ENCODE measurements around the gene RNF130.

Gene RNF130

GRCh38 chr5:180071531-180072255 is at the start of gene RNF130 (continued):
- TF ChIP-seq ZXDB (tag by site-specific recombination; IDR thresholded peaks at IDR 0.05): no peak
- TF ChIP-seq PBX3 (CRISPR knock-in tag; IDR thresholded peaks at IDR 0.05): peak; percentile 92; the same call in 1 of the 2 replicates
- TF ChIP-seq ZNF596 (tag by site-specific recombination; IDR thresholded peaks at IDR 0.05): peak; percentile 15; the same call in 1 of the 2 replicates
- no peak; the same call in 1 of the 2 replicates for TF ChIP-seq ZNF2 (tag by site-specific recombination; IDR thresholded peaks at IDR 0.05)
- TF ChIP-seq ZSCAN16 (tag by site-specific recombination; IDR thresholded peaks at IDR 0.05): no peak
- peak; percentile 74 for TF ChIP-seq HIC1 (tag by site-specific recombination; IDR thresholded peaks at IDR 0.05)
- TF ChIP-seq ZNF518A (tag by site-specific recombination; conservative IDR thresholded peaks at IDR 0.05; ENCODE audit: low read depth): no peak
- no peak for TF ChIP-seq ZNF266 (tag by site-specific recombination; IDR thresholded peaks at IDR 0.05; ENCODE audit: low read depth)
- TF ChIP-seq ZNF239 (tag by site-specific recombination; IDR thresholded peaks at IDR 0.05): 0 out of 2 replicates have a peak, but pooled peaks have one; percentile 15
- TF ChIP-seq ZNF521 (tag by site-specific recombination; IDR thresholded peaks at IDR 0.05): no peak
- no peak for TF ChIP-seq ZNF670 (tag by site-specific recombination; IDR thresholded peaks at IDR 0.05; ENCODE audit: low read depth)
- TF ChIP-seq ZNF610 (tag by site-specific recombination; IDR thresholded peaks at IDR 0.05; ENCODE audit: borderline replicate concordance): no peak; the same call in 1 of the 2 replicates
- TF ChIP-seq TSHZ1 (tag by site-specific recombination; IDR thresholded peaks at IDR 0.05; ENCODE audit: borderline replicate concordance): 0 out of 2 replicates have a peak, but pooled peaks have one; percentile 24
- TF ChIP-seq ZNF114 (tag by site-specific recombination; IDR thresholded peaks at IDR 0.05): no peak
- no peak for TF ChIP-seq ZSCAN4 (tag by site-specific recombination; IDR thresholded peaks at IDR 0.05)
- no peak for TF ChIP-seq ZNF404 (tag by site-specific recombination; IDR thresholded peaks at IDR 0.05)
- TF ChIP-seq ZSCAN18 (tag by site-specific recombination; IDR thresholded peaks at IDR 0.05): 0 out of 2 replicates have a peak, but pooled peaks have one; percentile 15
- TF ChIP-seq ZNF274 (IDR thresholded peaks at IDR 0.05; ENCODE audit: low read length): no peak
- no peak for TF ChIP-seq ZNF274 (tag by site-specific recombination; IDR thresholded peaks at IDR 0.05; ENCODE audit: borderline replicate concordance)
- no peak for TF ChIP-seq ZNF654 (tag by site-specific recombination; IDR thresholded peaks at IDR 0.05; ENCODE audit: low read depth)
- TF ChIP-seq ZNF555 (tag by site-specific recombination; conservative IDR thresholded peaks at IDR 0.05): no peak

Data from HEK293 (cell line).